Stimulated activated CD8-positive, alpha-beta memory T cell treated with anti-CD3 and anti-CD28 coated beads, Interleukin-15, amount 100 ng/mL, for 1 hour (primary cell): Measurements from ENCODE around the gene CRYGN.

Experiments
- DNase-seq: peaks from one replicate; pipeline ENCODE4 v3.0.0-alpha.2; 2020; ENCODE audit warnings: low read depth

The CRYGN gene

DNA sequence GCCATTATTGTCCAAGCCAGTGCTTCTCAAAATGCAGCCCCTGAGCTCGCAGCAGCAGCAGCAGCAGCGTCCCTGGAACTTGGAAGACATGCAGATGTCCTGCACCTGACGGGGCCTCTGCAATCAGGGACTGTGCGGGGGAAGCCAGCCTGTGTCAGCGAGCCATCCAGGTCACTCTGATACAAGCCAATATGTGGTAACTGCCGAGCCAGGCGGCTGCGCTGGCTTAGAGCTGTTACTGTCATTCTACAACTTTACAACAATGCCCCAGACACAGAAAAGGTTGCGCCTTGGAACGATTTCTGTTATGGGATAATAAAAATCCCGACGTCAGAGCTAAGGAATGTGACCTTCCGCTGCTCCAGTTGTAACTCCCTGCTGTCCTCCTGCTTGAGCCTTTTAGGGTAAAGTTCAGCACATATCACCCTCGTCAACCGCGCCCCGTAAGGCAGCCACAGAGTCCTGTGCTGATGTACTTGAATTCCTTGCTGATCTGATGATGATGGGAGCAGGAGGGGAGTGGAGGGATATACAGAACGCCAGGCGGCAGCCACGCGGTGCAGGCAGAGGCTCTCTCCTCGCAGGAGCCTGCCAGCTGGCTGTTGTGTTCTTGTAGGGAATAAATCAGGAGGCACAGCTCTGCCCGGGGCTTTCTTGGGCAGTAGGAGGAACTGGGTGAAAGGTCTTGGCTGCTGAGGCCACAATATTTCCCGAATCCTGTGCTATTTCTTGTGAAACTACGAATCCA is 20.0 kb upstream of the CRYGN start:
- no peak for DNase-seq

DNA sequence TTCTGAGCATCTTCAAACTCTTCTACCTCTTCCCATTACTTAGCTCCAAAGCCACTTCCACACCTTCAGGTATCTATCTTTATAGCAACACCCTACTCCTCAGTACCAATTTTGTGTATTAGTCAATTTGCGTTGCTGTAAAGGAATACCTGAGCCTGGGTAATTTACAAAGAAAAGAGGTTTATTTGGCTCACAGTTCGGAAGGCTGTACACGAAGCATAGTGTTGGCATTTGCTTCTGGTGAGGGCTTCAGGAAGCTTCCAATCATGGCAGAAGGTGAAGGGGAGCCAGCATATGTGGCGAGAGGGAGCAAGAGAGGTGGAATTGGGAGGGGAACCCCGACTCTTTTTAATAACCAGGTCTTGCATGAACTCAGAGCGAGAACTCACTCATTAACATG is 17.6 kb upstream of the CRYGN start:
- no peak for DNase-seq

DNA sequence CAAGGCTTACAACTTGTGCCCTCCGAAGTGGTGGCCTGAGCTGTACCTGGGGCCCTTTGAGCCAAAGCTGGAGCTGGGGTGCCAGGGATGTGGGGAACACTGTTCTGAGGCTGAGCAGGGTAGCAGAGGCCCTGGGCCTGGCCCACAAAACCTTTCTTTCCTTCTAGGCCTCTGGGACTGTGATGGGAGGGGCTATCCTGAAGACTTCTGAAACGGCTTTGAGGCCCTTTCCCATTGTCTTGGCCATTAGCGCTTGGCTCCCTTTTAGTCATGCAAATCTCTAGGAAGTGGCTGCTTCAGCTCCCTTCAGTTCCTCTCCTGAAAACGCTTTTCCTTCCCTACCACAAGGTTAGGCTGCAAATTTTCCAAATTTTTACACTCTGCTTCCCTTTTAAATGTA is 16.8 kb upstream of the CRYGN start:
- no peak for DNase-seq

DNA sequence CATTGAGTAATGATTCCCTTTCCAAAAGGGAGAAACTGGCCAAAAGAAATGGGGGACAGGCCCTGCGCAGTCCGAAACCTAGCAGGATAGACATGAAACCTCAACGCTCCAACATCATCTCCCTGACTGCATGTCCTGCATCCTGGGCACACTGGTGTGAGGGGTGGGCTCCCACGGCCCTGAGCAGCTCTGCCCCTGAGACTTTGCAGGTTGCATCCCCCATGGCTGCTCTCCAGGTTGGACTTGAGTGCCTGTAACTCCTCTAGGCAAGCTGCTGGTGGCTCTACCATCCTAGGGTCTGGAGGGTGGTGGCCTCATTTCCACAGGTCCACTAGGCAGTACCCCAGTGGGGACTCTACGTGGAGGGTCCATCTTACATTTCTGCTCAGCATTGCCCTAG is 16.3 kb upstream of the CRYGN start:
- no peak for DNase-seq

DNA sequence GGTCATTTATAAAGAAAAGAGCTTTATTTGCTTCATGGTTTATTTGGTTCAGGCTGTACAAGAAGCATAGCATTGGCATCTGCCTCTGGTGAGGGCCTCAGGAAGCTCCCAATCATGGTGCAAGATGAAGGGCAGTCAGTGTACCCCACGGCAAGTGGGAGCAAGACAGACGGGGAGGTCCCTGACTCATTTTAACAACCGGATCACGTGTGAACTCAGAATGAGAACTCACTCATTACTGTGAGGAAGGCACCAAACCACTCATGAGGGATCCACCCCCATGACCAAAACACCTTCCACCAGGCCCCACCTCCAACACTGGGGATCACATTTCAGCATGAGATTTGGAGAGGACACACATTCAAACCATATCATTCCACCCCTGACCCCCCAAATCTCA is 15.7 kb upstream of the CRYGN start:
- no peak for DNase-seq

DNA sequence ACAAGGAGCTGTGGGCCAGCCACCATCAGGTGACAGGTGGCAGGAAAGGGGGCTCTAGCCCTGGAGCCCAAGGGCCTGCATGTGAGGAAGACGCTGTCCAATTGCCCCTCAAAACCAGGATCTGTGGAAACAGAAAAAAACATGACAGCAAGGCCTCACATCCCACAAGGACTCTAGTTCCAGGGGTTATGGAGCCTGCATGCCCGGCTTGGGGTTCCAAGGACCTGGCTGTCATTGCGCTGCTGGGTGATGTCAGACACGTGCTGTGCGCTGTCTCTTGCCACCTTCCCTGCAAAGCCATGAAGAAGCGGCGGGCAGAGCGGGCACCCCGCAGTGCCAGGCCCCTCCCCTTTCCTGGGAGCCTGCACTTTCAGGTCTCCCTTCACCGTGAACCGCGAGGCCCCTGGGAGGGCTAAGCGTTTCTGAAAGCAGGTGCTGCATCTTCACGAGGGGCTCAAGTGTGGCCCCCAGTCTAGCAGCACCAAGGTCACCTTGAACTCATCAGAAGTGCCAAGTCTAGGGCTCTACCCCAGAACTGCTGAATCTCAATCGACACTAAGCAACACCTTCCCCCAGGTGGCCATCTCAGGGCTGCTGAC is 15.1 kb upstream of the CRYGN start:
- no peak for DNase-seq

DNA sequence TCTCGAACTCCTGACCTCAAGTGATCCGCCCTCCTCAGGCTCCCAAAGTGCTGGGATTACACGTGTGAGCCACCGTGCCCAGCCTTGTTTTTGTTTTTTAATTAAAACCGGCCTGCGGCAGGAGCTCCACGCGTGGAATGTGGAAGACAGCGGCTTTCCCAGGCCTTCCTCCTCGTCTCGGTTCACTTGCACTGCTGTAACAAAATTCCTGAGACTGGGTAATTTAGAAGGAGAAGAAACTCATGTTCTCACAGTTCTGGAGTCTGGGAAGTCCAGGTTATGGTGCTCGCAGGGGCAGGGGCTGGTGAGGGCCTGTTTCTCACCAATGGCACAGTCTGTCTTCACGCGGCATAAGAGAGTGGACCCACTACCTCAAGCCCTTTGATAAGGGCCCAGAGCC is 14.4 kb upstream of the CRYGN start:
- DNase-seq: no peak

DNA sequence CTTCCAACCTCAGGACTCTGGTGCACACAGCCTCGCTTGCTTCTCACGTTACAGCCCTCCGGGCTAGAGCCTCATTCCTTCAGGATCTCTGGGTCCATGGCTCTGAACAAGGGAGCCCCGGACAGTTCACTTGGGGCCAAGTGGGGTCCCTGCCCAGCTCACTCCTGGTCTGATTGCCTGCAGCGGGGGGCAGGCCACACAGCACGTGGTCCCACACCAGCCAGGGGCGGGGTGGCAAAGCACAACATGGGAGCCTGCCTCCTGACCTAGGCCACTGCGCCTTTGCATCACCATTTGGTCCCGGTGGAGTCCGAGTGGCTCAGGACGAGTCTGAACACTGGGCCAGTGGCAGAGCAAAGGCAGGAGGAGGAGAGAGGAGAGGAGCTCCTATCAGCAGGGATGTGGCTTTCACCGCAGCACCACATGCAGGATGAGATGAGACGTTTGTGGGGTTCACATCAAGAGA is 13.4 kb upstream of the CRYGN start:
- no peak for DNase-seq

DNA sequence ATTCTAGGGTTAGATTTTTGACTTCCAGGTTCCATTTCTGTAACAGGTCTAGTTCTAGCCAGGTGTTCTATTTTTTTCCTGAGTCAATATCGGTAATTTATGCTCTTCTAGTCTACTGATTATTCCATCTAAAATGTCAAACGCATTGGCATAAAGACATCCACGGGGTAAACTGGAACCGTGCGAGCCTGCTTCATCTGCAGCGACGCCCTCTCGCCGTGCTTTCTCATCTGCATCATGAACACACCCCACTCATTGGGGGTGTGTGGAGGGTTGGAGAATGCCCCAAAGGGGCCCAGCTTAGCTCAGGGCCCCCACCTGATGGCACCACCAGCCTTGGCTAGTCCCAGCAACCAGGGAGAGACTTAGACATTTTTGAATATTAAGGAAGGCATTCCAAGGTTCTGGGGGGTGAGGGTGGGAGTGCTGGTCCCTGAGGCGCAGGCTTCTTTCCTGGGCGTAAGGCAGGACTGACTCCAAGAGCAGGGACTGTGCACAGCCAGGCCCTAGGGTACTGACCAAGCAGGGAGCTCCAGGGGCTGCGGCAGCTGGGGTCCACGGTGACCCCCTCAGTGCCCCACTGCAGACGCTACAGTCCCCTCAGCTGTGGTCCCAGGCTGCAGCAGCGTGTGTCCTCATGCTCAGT is 12.9 kb upstream of the CRYGN start:
- no peak for DNase-seq

DNA sequence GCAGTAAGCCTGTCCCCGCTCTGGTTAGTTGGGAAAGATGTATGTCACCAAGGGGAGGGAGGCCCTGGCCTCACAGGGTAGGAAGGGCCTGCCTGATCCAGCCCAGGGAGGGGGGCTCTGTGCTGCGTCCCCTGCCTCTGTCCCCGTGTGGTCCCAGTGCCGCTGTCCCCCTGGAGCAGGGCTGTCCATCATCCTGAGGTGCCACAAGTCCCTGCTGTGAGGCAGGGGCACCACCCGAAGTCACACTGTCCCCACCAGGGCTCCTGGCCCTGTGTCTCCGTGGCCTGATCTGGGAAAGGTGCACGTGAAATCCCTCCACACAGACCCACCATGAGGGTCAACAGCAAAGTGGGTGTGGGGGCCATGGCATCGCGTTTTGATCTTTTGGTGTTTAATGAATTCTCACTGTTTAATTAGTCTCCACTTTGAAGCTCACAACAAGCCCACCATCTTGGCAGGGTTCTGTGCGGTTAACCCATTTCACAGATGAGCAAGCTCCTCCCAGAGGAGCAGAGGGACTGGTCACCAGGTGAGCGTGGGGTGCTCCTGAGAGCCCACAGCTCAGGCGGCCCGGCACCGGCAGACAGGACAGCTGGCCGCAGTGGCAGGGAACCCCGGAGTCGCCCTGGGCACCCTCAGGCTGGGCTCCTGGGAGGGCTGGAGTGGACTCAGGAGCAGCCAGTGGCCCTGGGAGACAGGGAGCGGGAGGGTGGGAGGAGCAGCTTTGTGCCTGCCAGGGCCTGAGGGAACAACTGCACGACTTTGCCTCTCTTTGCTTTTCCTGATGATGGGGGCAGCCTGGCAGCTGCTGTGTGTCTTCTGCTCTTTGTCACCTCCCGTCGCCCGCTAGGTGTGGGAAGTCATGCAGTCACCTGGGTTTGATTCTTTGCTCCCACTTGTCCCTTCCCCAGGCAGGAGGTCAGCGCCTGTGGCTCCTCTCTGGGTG is 12.0 kb upstream of the CRYGN start:
- no peak for DNase-seq

DNA sequence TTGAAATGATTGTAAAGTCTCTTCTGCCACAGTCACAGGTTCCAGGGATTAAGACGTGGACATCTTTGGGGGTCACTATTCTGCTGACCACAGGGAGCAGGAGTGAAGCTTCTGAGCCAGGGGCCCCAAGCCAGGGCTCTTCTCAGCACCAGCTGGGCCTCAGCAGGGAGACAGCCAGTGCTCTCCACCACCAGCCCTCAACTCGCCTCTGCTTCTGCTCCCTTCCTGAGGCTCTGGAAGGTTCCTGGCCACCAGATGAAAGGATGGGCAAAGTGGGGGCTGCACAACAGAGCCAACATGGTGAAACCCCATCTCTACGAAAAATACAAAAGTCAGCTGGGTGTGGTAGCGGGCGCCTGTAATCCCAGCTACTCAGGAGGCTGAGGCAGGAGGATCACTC is 11.2 kb upstream of the CRYGN start:
- no peak for DNase-seq

DNA sequence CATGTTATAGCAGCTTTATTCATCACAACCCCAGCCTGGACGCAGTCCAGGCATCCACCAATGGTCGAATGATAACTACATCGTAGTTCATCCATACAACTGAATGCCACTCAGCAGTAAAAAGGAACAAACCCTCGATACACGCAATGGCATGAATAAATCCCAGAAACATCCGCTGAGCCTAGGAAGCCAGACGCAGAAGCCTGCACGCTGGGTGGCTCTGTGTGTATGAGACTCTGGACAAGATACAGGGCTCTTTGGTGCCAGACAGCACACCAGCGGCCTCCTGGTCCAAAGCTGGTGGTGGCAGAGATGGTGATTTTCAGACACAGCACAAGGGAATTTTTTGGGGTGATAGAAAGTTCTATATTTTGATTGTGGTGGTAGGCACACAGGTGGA is 10.0 kb upstream of the CRYGN start:
- no peak for DNase-seq

DNA sequence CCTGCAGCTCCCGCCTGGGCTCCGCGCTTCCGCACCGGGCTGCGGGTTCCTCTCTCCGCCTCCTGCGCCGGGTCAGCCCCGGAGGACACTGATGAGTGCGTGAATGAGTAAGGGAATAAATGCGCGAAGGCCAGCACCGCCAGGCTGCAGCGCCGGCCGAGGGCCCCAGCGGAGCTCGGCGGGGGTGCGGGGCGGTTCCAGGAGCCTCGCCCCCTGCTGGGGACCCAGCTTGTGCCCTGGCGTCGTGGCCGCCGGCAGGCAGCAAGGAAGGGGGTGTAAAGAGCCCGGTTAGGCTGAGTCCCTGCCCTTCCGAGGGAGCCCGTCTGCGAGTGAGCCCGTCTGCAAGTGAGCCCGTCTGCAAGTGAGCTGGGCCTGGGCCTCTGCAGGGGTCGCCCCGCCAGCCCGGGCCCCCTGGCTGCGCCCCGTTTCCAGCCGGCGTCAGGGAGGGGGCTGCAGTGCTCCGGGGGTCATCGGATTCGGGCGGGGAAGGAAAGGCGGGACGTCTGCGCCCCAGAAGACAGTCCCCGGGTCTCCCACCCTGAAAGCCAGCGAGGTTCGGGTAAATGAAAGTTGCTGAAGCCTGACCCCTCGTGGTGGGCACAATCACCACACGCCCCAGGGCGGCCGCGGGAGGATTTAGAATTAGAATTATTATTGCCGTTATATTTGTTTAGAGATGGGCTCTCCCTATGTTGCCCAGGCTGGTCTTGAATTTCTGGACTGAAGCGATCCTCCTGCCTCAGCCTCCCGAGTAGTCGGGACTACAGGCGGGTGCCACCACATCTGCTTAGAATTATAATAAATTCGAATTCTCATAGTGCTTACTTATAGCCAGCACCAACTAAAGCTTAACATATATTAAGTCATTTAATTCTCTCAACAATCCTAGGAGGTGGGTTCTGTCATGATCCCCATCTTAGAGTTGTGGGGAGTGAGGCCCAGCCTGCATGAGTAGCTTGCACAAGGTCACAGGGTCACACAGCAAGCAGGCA is 8.6 kb upstream of the CRYGN start:
- DNase-seq: peak; percentile 66

DNA sequence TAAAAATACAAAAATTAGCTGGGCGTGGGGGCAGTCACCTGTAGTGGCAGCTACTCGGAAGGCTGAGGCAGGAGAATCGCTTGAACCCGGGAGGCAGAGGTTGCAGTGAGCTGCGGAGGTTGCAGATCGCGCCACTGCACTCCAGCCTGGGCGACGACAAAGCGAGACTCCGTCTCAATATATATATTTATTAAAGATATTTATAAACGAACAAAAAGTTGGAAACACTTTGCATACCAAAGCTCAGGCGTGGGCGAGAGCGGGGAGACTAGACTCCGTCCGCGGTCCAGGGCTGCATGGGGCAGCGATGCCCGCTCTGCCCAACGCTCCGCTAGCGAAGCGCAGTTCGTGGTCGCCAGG is 7.9 kb upstream of the CRYGN start:
- no peak for DNase-seq

DNA sequence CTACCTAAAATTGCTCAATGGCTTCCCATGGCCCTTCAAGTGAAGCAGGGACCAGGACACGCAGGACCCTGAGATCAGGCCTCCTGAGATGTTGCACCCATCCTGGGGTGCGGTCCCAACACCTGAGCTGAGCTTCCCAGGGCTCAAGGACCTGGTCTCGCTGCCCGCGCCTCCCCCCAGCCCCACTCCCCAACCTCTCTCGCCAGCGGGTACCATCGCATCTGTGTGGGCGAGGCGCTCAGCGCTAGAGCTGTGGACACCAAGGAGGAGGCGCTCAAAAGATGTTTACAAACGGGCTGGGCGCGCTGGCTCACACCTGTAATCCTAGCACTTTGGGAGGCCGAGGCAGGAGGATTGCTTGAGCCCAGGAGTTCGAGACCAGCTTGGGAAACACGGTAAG is 7.4 kb upstream of the CRYGN start:
- DNase-seq: no peak

DNA sequence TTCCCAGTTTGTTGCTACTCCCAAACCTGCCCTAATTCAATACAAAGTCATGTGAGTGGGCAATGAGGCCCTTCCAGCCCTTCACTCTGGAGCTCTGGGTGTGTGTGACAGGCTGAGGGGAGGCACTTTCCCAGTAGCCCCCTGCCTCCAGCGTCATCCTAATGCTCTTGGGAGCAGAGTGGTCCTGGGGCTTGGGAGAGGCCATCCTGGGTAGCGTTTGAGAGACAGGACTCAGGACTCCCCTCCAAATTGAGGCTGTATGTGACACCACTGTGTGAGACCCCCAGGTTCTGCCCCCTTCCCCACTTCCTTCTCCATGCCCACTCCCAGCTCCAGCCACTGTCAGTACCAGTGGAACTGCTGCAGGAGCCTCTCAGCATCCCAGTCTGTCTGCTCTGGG is 6.5 kb upstream of the CRYGN start:
- no peak for DNase-seq

DNA sequence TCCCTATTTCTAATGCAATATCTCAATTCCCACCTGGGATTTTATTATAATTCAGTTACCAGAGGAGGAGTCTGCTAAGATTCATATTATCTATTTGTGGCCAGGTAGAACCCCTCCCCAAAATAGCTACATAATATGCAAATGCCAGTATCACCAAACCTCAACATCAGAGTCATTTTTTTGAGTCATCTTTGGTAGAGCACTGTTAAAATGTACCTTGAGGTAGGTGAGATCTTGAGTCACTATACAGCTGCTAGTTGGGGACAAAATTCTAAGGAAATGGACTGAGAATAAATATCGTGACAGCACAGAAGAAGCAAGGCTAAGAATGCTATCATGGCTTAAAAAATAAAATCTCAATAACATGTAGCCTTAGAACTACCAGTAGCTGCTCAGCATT is 4.7 kb upstream of the CRYGN start:
- no peak for DNase-seq

DNA sequence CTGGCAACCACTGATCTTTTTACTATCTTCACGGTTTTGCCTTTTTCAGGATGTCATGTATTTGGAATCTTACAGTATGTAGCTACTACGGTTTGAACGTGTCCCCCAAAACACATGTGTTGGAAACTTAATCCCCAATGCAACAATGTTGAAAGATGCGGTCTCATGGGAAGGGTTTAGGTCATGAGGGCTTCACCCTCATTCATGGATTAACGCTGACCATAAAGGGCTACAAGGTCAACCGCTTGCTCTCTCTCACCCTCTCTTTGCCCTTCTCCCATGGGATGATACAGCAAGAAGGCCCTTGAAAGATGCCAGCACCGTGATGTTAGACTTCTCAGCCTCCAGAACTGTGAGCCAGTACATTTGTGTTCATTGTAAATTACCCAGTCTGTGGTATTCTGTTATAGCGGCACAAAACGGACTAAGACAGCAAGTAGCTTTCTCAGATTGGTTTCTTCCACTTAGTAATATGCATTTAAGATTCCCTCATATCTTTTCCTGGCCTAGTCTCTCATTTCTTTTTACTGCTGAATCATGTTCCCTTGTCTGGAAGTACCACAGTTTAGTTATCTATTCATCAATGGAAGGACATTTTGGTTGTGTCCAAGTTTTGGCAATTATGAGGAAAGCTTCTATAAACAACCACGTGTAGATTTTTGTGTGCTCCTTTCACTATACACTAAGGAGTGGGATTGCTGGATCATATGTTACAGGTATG is 3.0 kb upstream of the CRYGN start:
- no peak for DNase-seq

DNA sequence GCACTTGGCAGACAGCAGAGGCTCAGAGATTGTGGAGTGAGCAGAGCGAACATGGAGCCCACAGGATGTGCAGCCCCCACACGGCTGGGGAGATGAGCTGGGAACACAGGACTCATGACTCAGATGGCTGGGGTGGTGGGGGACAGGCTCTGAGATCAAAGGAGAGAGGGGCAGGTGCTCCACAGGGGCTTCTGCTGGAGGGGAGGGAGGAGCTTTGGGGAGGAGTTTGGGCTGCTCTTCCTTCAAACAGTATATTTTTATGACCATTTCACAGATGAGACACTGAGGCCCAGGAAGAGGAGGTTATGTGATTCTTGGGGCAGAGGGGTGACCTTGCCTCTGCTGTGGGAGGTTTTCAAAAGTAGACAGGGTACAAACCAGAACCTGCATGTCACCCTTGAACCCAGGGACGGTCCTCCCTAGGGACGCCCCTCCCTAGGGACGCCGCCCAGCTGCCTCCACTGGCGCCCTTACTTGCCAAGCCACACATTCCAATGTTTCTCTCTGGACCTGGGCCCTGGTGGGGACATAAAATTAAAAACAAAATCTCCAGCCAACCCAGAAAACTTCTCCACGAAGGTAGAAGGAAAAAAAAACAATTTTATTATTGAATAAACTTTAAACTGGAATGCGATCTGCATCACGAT is 981 bp upstream of the CRYGN start:
- no peak for DNase-seq
